HCT116 (cell line): Measurements from ENCODE around the gene TMEM238.

Experiments
- CTCF ChIP-seq, 3 experiments: fragments of 200-600 bp in 1 of 3; sonication (generic) in 1 of 3; IDR thresholded peaks in 2 of 3; conservative IDR thresholded peaks in 1 of 3; 2 replicates each; pipeline ENCODE4 v1.5.1; 2012 to 2017; ENCODE audit warnings: low read depth in 2 of 3, low read length in 2 of 3, antibody characterized with exemption in 1 of 3, borderline replicate concordance in 1 of 3, control low read depth in 1 of 3, mild to moderate bottlenecking in 1 of 3, mixed read lengths in 1 of 3, mixed run types in 1 of 3, moderate library complexity in 1 of 3; ENCODE audit not compliant: insufficient read depth in 1 of 3
- EGR1 ChIP-seq: IDR thresholded peaks from 2 replicates; pipeline ENCODE4 v1.6.1; 2012; ENCODE audit warnings: low read depth
- EZH2phosphoT487 ChIP-seq: fragments of 200-600 bp; IDR thresholded peaks from 2 replicates; pipeline ENCODE4 v1.6.1; 2018; ENCODE audit warnings: antibody characterized with exemption, borderline replicate concordance
- POLR2A ChIP-seq: IDR thresholded peaks from 2 replicates; pipeline ENCODE4 v1.7.0; 2011; ENCODE audit warnings: borderline replicate concordance; ENCODE audit not compliant: insufficient read depth, insufficient read length; ENCODE audit errors: extremely low read depth
- POLR2AphosphoS5 ChIP-seq: IDR thresholded peaks from 2 replicates; pipeline ENCODE4 v1.6.1; 2011; ENCODE audit warnings: mild to moderate bottlenecking, low read depth, low read length, moderate library complexity
- YY1 ChIP-seq: IDR thresholded peaks from 2 replicates; pipeline ENCODE4 v1.6.1; 2011; ENCODE audit warnings: low read length, low read depth, moderate library complexity, mild to moderate bottlenecking; ENCODE audit not compliant: insufficient replicate concordance; ENCODE audit errors: extremely low read depth
- TF ChIP-seq, protein P1 (sequence below): IDR thresholded peaks from 2 replicates; pipeline ENCODE4 v1.6.1; 2012
- TF ChIP-seq, protein P2 (sequence below): IDR thresholded peaks from 2 replicates; pipeline ENCODE4 v1.6.1; 2012; ENCODE audit warnings: low read depth

GRCh38 chr19:55406091-55406825, 22.2 kb upstream of the TMEM238 start:
- TF ChIP-seq, protein P1, sequence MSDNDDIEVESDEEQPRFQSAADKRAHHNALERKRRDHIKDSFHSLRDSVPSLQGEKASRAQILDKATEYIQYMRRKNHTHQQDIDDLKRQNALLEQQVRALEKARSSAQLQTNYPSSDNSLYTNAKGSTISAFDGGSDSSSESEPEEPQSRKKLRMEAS: no peak
- TF ChIP-seq CTCF (IDR thresholded peaks at IDR 0.05 in 2 of 3, conservative IDR thresholded peaks at IDR 0.05 in 1 of 3; ENCODE audit: borderline replicate concordance in 1 of 3, insufficient read depth in 1 of 3, low read depth in 2 of 3, low read length in 2 of 3) (no peak), YY1 (no peak), EGR1 (no peak), POLR2A (no peak), POLR2AphosphoS5 (no peak), EZH2phosphoT487 (no peak)
- TF ChIP-seq, protein P2, sequence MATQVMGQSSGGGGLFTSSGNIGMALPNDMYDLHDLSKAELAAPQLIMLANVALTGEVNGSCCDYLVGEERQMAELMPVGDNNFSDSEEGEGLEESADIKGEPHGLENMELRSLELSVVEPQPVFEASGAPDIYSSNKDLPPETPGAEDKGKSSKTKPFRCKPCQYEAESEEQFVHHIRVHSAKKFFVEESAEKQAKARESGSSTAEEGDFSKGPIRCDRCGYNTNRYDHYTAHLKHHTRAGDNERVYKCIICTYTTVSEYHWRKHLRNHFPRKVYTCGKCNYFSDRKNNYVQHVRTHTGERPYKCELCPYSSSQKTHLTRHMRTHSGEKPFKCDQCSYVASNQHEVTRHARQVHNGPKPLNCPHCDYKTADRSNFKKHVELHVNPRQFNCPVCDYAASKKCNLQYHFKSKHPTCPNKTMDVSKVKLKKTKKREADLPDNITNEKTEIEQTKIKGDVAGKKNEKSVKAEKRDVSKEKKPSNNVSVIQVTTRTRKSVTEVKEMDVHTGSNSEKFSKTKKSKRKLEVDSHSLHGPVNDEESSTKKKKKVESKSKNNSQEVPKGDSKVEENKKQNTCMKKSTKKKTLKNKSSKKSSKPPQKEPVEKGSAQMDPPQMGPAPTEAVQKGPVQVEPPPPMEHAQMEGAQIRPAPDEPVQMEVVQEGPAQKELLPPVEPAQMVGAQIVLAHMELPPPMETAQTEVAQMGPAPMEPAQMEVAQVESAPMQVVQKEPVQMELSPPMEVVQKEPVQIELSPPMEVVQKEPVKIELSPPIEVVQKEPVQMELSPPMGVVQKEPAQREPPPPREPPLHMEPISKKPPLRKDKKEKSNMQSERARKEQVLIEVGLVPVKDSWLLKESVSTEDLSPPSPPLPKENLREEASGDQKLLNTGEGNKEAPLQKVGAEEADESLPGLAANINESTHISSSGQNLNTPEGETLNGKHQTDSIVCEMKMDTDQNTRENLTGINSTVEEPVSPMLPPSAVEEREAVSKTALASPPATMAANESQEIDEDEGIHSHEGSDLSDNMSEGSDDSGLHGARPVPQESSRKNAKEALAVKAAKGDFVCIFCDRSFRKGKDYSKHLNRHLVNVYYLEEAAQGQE: no peak
